ENCODE measurements around the gene SCFD2. TPM values are rescaled to one million over a fixed set of nuclear protein-coding genes. Genes with fewer than 3 reads are reported as not detected.

The SCFD2 gene
- total RNA-seq, 1 experiment from 2014 or later, result 36.6 TPM

- Histone ChIP-seq H3K9me2 (replicated peaks; ENCODE audit: low read length) (no peaks in the 10 kb centered on the region), H3K27ac (ENCODE audit: low read length) (no peak overlapping the region), H2AFZ (ENCODE audit: low read length) (no peak overlapping the region), H3K9ac (ENCODE audit: low read length) (no peak overlapping the region), H3K27me3 (ENCODE audit: low read length) (no peaks in the 10 kb centered on the region), H3K4me3 (ENCODE audit: low read length) (no peak overlapping the region), H3K79me2 (ENCODE audit: low read length) (no peaks in the 10 kb centered on the region), H3K36me3 (ENCODE audit: low read depth, low read length) (no peaks in the 10 kb centered on the region), H3K9me3 (ENCODE audit: low read length) (no peaks in the 10 kb centered on the region), H3K4me1 (ENCODE audit: insufficient read depth, low read length) (no peaks in the 10 kb centered on the region), H3K4me2 (ENCODE audit: low read length) (no peak overlapping the region), H3F3A (ENCODE audit: low read length, unreplicated experiment) (no peaks in the 10 kb centered on the region), H4K20me1 (ENCODE audit: low read length) (no peaks in the 10 kb centered on the region)
- ATAC-seq (no peak), DNase-seq (no peak)
- intact Hi-C loops (cut with micrococcal nuclease), result no loop called here
- no TSS peak for BruUV-seq (replicated peaks)
- ChIA-PET CTCF (no interaction called here), POLR2A (ENCODE audit: unreplicated experiment) (no interaction called here)
- TF ChIP-seq EZH2 (IDR thresholded peaks at IDR 0.05; ENCODE audit: low read length, unreplicated experiment) (no peak), EZH2phosphoT487 (IDR thresholded peaks at IDR 0.05; ENCODE audit: borderline replicate concordance, low read length) (no peak), CTCF (conservative IDR thresholded peaks at IDR 0.05; ENCODE audit: low read depth, low read length) (no peak)
Measured at GRCh38 chr4:52999626-53000025, 366.2 kb downstream of the SCFD2 start.

- no peak overlapping the region for H3K4me3 ChIP-seq (ENCODE audit: low read length)
- BruUV-seq (replicated peaks), result no TSS peak
- intact Hi-C loops (cut with micrococcal nuclease), result no loop called here
Measured at GRCh38 chr4:52998413-52998812, 367.4 kb downstream of the SCFD2 start.

GRCh38 chr4:52997132-52997416 lies 368.8 kb downstream of the SCFD2 start:
- Histone ChIP-seq H3K27ac (ENCODE audit: low read length) (no peak overlapping the region), H3K4me3 (ENCODE audit: low read length) (no peak overlapping the region), H3K4me1 (ENCODE audit: insufficient read depth, low read length) (no peaks in the 10 kb centered on the region), H2AFZ (ENCODE audit: low read length) (no peak overlapping the region), H3K9me2 (replicated peaks; ENCODE audit: low read length) (no peaks in the 10 kb centered on the region), H3K4me2 (ENCODE audit: low read length) (no peak overlapping the region), H4K20me1 (ENCODE audit: low read length) (no peaks in the 10 kb centered on the region), H3K9ac (ENCODE audit: low read length) (no peak overlapping the region), H3K27me3 (ENCODE audit: low read length) (no peaks in the 10 kb centered on the region), H3K79me2 (ENCODE audit: low read length) (no peaks in the 10 kb centered on the region), H3K36me3 (ENCODE audit: low read depth, low read length) (no peaks in the 10 kb centered on the region), H3F3A (ENCODE audit: low read length, unreplicated experiment) (no peaks in the 10 kb centered on the region), H3K9me3 (ENCODE audit: low read length) (no peaks in the 10 kb centered on the region)
- ChIA-PET CTCF (no interaction called here), POLR2A (ENCODE audit: unreplicated experiment) (no interaction called here)
- no peak for TF ChIP-seq EZH2 (IDR thresholded peaks at IDR 0.05; ENCODE audit: low read length, unreplicated experiment)
- TF ChIP-seq EZH2phosphoT487 (IDR thresholded peaks at IDR 0.05; ENCODE audit: borderline replicate concordance, low read length), result no peak
- no peak for ATAC-seq
- no peak for DNase-seq
- intact Hi-C loops (cut with micrococcal nuclease), result no loop called here
- no TSS peak for BruUV-seq (replicated peaks)

More at GRCh38 chr4:52998413-52998812, 367.4 kb downstream of the SCFD2 start:
- ATAC-seq (no peak), DNase-seq (no peak)
- Histone ChIP-seq H3K4me1 (ENCODE audit: insufficient read depth, low read length) (no peaks in the 10 kb centered on the region), H4K20me1 (ENCODE audit: low read length) (no peaks in the 10 kb centered on the region), H3K9me2 (replicated peaks; ENCODE audit: low read length) (no peaks in the 10 kb centered on the region), H3K27ac (ENCODE audit: low read length) (no peak overlapping the region), H3K27me3 (ENCODE audit: low read length) (no peaks in the 10 kb centered on the region), H3K36me3 (ENCODE audit: low read depth, low read length) (no peaks in the 10 kb centered on the region), H3K9me3 (ENCODE audit: low read length) (no peaks in the 10 kb centered on the region), H3K4me2 (ENCODE audit: low read length) (no peak overlapping the region), H3F3A (ENCODE audit: low read length, unreplicated experiment) (no peaks in the 10 kb centered on the region), H2AFZ (ENCODE audit: low read length) (no peak overlapping the region), H3K9ac (ENCODE audit: low read length) (no peak overlapping the region), H3K79me2 (ENCODE audit: low read length) (no peaks in the 10 kb centered on the region)
- POLR2A ChIA-PET (ENCODE audit: unreplicated experiment), result no interaction called here
- CTCF ChIA-PET, result no interaction called here
- TF ChIP-seq CTCF (conservative IDR thresholded peaks at IDR 0.05; ENCODE audit: low read depth, low read length), result no peak
- TF ChIP-seq EZH2phosphoT487 (IDR thresholded peaks at IDR 0.05; ENCODE audit: borderline replicate concordance, low read length), result no peak
- TF ChIP-seq EZH2 (IDR thresholded peaks at IDR 0.05; ENCODE audit: low read length, unreplicated experiment), result no peak

Measured in PC-3 (cell line).